C4-2B (cell line): Measurements from ENCODE around the gene DLG1.
"Not testable (repeated sequence)": the region's sequence is repeated elsewhere in the genome, so short reads cannot be mapped to it uniquely, and the experiment has no call there.

Source experiments
- H3K27ac ChIP-seq: fragments of 450-650 bp; 2 replicates; pipeline ENCODE4 v1.5.1; 2017
- ZFX ChIP-seq: fragments of 450-650 bp; IDR thresholded peaks from 2 replicates; pipeline ENCODE4 v1.6.1; 2017
- TF ChIP-seq, protein P1 (sequence below): fragments of 450-650 bp; conservative IDR thresholded peaks from 2 replicates; pipeline ENCODE4 v1.5.1; 2017; ENCODE audit warnings: mild to moderate bottlenecking

Gene DLG1

DNA sequence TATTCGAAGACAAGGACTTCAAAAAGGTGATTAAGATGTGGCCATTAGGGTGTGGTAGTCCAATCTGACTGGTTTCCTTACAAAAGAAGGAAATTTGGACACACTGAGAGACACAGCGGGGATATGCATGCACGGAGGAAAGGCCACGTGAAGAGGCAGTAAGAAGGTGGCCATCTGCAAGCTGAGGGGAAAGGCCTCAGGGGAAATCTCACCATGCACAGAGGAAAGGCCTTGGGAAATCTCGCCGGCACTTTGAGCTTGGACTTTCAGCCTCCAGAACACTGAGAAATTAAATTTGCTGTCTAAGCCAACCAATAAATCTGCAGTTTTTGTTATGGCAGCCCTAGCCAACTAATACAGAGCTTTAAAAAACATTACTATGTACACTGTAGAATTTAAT is 78.8 kb downstream of the DLG1 start:
- TF ChIP-seq ZFX, result no peak
- TF ChIP-seq, protein P1, sequence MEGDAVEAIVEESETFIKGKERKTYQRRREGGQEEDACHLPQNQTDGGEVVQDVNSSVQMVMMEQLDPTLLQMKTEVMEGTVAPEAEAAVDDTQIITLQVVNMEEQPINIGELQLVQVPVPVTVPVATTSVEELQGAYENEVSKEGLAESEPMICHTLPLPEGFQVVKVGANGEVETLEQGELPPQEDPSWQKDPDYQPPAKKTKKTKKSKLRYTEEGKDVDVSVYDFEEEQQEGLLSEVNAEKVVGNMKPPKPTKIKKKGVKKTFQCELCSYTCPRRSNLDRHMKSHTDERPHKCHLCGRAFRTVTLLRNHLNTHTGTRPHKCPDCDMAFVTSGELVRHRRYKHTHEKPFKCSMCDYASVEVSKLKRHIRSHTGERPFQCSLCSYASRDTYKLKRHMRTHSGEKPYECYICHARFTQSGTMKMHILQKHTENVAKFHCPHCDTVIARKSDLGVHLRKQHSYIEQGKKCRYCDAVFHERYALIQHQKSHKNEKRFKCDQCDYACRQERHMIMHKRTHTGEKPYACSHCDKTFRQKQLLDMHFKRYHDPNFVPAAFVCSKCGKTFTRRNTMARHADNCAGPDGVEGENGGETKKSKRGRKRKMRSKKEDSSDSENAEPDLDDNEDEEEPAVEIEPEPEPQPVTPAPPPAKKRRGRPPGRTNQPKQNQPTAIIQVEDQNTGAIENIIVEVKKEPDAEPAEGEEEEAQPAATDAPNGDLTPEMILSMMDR, result no peak
- H3K27ac ChIP-seq, result no peak overlapping the region

DNA sequence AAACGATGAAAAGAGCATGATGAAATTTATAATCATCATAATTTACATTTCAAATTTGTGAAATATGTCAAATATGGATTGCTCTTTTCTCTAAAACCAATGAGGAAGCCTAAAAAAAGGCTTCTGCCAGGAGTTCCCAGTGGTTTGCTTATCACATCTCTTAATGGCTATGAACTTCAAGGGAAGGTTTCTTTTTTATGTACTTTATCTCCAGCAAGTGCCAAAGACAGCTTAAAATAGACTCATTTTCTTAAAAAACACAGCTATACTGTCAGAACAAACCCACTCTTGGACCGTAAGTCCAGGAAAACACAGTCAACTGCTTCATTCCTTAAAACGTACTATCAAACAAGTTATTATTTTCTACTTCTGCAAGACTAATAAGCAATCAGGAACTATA is 80.2 kb downstream of the DLG1 start:
- H3K27ac ChIP-seq, result no peak overlapping the region
- TF ChIP-seq ZFX, result no peak
- TF ChIP-seq, protein P1, result no peak

DNA sequence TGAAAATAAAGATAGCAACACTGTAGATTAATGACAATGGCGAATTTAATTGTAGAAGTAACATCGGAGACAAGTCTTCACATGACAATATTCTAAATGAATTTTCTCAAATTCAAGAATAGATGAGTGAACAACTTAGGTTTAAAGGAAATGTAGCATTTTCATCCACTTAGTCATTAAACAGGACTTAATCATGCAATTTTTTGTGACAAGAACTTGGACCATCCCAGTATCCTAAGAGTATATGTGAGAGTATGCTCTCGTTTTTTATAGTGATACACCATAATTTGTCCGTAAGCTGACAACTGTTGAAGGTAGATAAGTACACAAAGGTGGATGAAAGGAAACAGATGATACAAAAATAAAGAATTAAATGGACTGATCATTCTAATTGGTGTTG is 81.5 kb downstream of the DLG1 start:
- TF ChIP-seq ZFX, result no peak
- TF ChIP-seq, protein P1, result no peak
- H3K27ac ChIP-seq, result no peak overlapping the region

DNA sequence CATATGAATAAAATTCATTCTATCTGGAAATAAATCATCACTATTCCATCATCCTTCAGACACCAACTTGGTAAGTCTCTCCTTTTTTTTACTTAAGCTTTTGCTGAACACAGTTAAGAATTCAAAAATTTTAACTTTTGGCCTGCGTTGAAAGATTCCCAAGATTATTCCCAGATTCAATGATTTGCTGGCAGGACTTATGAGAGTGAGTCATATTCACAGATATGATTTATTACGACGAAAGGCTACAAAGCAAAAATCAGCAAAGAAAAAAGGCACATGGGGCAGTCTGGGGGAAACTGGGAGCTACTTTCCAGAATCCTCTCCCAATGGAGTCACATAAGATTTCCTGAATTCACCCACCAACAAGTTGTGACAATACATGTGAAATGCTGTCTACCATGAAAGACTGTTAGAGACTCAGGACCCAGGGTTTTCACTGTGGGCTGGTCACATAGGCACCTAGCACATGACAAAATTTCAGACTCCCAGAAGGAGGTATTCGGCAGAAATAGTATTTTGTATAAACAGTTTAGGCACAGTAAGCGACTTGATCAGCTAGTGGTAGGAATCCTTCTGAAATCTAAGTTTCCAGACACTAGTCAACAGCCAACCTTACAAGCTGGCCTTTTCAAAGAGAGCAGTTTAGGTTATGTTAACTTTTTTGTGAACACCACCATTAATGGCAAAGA is 82.1 kb downstream of the DLG1 start:
- no peak overlapping the region for H3K27ac ChIP-seq
- no peak for TF ChIP-seq ZFX
- TF ChIP-seq, protein P1, result no peak

DNA sequence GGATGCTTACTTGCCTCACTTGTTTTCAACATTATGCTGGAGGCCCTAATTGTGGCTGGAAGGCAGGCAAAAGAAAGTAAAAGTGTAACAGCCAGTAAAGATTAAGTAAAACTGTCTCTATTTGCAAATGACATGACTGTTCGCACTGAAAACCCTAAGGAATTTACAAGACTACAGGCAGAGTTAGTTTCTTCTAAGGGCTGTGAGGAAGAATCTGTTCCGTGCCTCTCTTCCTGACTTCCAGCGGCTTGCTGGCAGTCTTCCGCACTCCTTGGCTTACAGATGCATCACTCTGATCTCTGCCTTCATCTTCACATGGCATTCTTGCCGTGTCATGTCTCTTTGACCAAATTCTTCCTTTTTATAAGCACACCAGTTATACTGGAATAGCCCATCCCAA is 86.1 kb downstream of the DLG1 start:
- TF ChIP-seq, protein P1, result no peak
- no peak for TF ChIP-seq ZFX
- H3K27ac ChIP-seq, result no peak overlapping the region

DNA sequence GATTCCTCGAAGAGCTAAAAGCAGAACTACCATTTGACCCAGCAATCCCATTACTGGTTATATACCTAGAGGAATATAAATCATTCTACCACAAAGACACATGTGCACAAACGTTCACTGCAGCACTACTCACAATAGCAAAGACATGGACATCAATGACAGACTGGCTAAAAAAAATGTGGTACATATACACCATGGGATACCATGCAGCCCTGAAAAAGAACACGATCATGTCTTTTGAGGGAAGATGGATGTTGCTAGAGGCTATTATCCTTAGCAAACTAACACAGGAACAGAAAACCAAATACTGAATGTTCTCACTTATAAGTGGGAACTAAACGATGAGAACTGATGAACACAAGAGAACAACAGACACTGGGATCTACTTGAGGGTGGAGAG is 86.7 kb downstream of the DLG1 start:
- not testable (repeated sequence) for H3K27ac ChIP-seq

DNA sequence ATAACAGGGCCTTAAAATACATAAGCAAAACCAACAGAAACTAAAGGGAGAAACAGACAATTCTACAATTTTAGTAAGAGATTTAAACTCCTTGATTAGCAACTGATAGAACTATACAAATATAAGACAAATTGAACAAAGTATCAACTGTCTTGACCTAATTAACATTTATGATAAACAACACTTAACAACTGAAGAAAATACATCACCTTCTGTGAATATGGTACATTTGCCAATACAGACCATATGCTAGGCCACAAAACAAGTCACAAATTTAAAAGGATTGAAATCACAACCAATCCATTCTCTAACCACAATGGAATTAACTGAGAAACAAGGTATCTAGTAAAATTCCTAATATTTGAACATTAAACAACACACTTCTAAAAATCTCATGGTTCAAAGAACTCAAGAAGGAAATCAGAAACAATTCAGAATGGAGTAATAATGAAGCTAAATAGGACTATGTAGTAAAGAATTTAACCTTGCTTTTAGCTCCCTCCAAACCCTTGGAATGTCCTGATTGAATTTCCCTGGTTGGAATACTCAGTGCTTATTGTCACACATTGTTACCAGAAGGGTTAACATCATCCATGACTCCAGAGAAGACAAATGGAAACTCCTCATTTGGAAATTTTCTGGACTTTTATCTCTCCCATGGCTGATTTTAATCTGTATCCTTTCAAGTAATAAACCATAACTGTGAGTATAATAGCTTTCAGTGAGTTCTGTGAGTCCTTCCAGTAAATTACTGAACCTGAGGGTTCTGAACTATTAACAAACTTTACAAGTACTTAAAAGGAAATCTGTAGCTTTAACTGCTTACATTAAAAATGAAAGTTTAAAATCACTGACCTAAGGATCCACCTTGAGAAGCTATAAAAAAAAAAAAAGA is 88.8 kb downstream of the DLG1 start:
- no peak for TF ChIP-seq ZFX
- TF ChIP-seq, protein P1, result no peak
- H3K27ac ChIP-seq, result no peak overlapping the region
